ENCODE results near the gene DPP10. TPM values are rescaled to one million over a fixed set of nuclear protein-coding genes. Genes with fewer than 3 reads are reported as not detected.

DPP10 gene
- total and polyA plus RNA-seq, 2 of the 13 experiments (the other 11 are each of a cell fraction or from before 2014, with no cell fraction given) = 0.95 to 1.7 TPM

- Histone ChIP-seq H3K27ac (ENCODE audit: extremely low read length, insufficient read depth, low read length) (no peak overlapping the region), H3K36me3 (replicated peaks in 1 of 2; ENCODE audit: control insufficient read depth in 1 of 2, insufficient read depth in 2 of 2, low read length in 2 of 2) (no peaks in the 10 kb centered on the region), H3K9ac (ENCODE audit: insufficient read depth, low read depth, low read length) (no peak overlapping the region), H3K27me3 (ENCODE audit: control insufficient read depth in 1 of 2, insufficient read depth in 2 of 2, low read length in 2 of 2) (no peaks in the 10 kb centered on the region), H3K4me1 (ENCODE audit: insufficient read depth, low read length) (no peaks in the 10 kb centered on the region), H3K9me3 (ENCODE audit: low read length) (peaks cover 95% of the 10 kb centered on the region), H2AFZ (ENCODE audit: low read length) (no peak overlapping the region), H3K4me3 (replicated peaks in 1 of 3; ENCODE audit: insufficient read depth in 1 of 3, low read depth in 2 of 3, low read length in 3 of 3) (no peak overlapping the region), H3K79me2 (ENCODE audit: insufficient read depth, low read length) (no peaks in the 10 kb centered on the region), H3K4me2 (ENCODE audit: low read depth, low read length) (no peak overlapping the region), H4K20me1 (ENCODE audit: insufficient read depth, low read length) (no peaks in the 10 kb centered on the region)
- no TSS peak for BruUV-seq (replicated peaks)
- TF ChIP-seq GATA4 (IDR thresholded peaks at IDR 0.05; ENCODE audit: borderline replicate concordance, low read depth) (no peak), CEBPB (IDR thresholded peaks at IDR 0.05; ENCODE audit: borderline replicate concordance, low read depth, low read length) (peak; percentile 71), TRAFD1 (CRISPR knock-in tag; IDR thresholded peaks at IDR 0.05; ENCODE audit: borderline replicate concordance) (no peak)
- intact Hi-C loops (cut with micrococcal nuclease; ENCODE audit: unreplicated experiment) = no loop called here
- FAIRE-seq (no peak), ATAC-seq (no peak), DNase-seq (ENCODE audit: low spot score) (no peak)
- POLR2A ChIA-PET = no interaction called here
- 2% methylated on average over 5 of the region's 5 CpGs for WGBS (ENCODE audit: low lambda C conversion rate)
- in situ Hi-C loops (cut with HindIII; ENCODE audit: extremely low pct_ligation_motif_present, low pct_unique_long_range_greater_than_20kb) = no loop called here
- CTCF ChIA-PET (ENCODE audit: low intra/inter-chr PET ratio, low total read pairs) = no interaction called here
Measured at GRCh38 chr2:115738111-115738510, 1295.7 kb downstream of the DPP10 start.

GRCh38 chr2:115739574-115739973 is 1297.1 kb downstream of the DPP10 start:
- 43% methylated on average over 4 of the region's 4 CpGs for WGBS (ENCODE audit: low lambda C conversion rate)
- ATAC-seq = no peak

More at GRCh38 chr2:115739574-115739973, 1297.1 kb downstream of the DPP10 start:
- Histone ChIP-seq H3K27me3 (ENCODE audit: control insufficient read depth in 1 of 2, insufficient read depth in 2 of 2, low read length in 2 of 2) (no peaks in the 10 kb centered on the region), H3K36me3 (replicated peaks in 1 of 2; ENCODE audit: control insufficient read depth in 1 of 2, insufficient read depth in 2 of 2, low read length in 2 of 2) (no peaks in the 10 kb centered on the region), H3K4me1 (ENCODE audit: insufficient read depth, low read length) (no peaks in the 10 kb centered on the region), H3K79me2 (ENCODE audit: insufficient read depth, low read length) (no peaks in the 10 kb centered on the region), H3K27ac (ENCODE audit: extremely low read length, insufficient read depth, low read length) (no peak overlapping the region), H4K20me1 (ENCODE audit: insufficient read depth, low read length) (no peaks in the 10 kb centered on the region), H3K9ac (ENCODE audit: insufficient read depth, low read depth, low read length) (no peak overlapping the region), H2AFZ (ENCODE audit: low read length) (no peak overlapping the region), H3K9me3 (ENCODE audit: low read length) (peaks cover 95% of the 10 kb centered on the region), H3K4me2 (ENCODE audit: low read depth, low read length) (no peak overlapping the region), H3K4me3 (replicated peaks in 1 of 3; ENCODE audit: insufficient read depth in 1 of 3, low read depth in 2 of 3, low read length in 3 of 3) (no peak overlapping the region)
- DNase-seq (ENCODE audit: low spot score) = no peak
- intact Hi-C loops (cut with micrococcal nuclease; ENCODE audit: unreplicated experiment) (no loop called here), in situ Hi-C loops (cut with HindIII; ENCODE audit: extremely low pct_ligation_motif_present, low pct_unique_long_range_greater_than_20kb) (no loop called here)
- BruUV-seq (replicated peaks) = no TSS peak
- ChIA-PET POLR2A (no interaction called here), CTCF (ENCODE audit: low intra/inter-chr PET ratio, low total read pairs) (no interaction called here)
- TF ChIP-seq MED1 (CRISPR knock-in tag; IDR thresholded peaks at IDR 0.05) (no peak), RAD21 (CRISPR knock-in tag; IDR thresholded peaks at IDR 0.05) (no peak), E2F1 (CRISPR knock-in tag; IDR thresholded peaks at IDR 0.05) (no peak), RFX5 (IDR thresholded peaks at IDR 0.05; ENCODE audit: low read depth, low read length) (no peak), ZNF639 (CRISPR knock-in tag; conservative IDR thresholded peaks at IDR 0.05) (no peak), PRPF4 (IDR thresholded peaks at IDR 0.05; ENCODE audit: low read depth, low read length, poor library complexity, severe bottlenecking) (no peak)
- FAIRE-seq = no peak

Measured in HepG2 (cell line).